Neural progenitor cell (in vitro differentiated cells): ENCODE data around the gene POU1F1.

Source experiments
- EZH2 ChIP-seq: fragments of 200-600 bp; sonication (generic); IDR thresholded peaks from 2 replicates; pipeline ENCODE4 v1.6.1; 2017; ENCODE audit warnings: antibody characterized with exemption, mild to moderate bottlenecking, moderate library complexity
- EZH2phosphoT487 ChIP-seq: fragments of 200-600 bp; sonication (generic); IDR thresholded peaks from 2 replicates; pipeline ENCODE4 v1.6.1; 2017; ENCODE audit warnings: antibody characterized with exemption

- TF ChIP-seq EZH2 (no peak), EZH2phosphoT487 (no peak)
Measured at GRCh38 chr3:87309601-87310000, 33.2 kb upstream of the POU1F1 start.
